HG02798 (cell line): ENCODE measurements around the gene CES3.

Experiments used
- ATAC-seq: cut with Tn5 transposase; IDR thresholded peaks from one replicate; pipeline ENCODE4 v1.9.1; 2021; ENCODE audit warnings: mild to moderate bottlenecking; ENCODE audit not compliant: unreplicated experiment, poor library complexity

The CES3 gene

DNA sequence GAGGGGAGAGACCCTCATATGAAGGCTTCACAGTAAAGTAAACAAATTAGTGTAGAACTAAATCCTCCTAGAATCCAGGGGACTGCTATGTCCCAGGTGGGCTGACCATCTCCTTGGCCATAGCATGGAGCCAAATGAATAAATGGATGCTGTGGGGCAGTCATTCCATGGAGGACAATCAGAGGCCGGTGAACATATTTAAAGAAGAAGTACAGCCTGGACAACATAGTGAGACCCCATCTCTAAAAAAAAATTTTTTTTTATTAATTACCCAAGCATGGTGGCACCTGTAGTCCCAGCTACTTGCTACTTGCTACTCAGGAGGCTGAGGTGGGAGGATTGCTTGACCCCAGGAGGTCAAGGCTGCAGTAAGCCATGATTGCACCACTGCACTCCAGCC is 62.6 kb downstream of the CES3 start:
- ATAC-seq, result no peak
